Liver (tissue), 9 donors: ENCODE data around the gene GATA5. TPM values are rescaled to one million over a fixed set of nuclear protein-coding genes. Genes with fewer than 3 reads are reported as not detected.

ENCODE experiments used
- DNase-seq: peaks from one replicate; pipeline ENCODE4 v3.0.0-alpha.2; 2017; ENCODE audit warnings: low spot score
- H3K27ac ChIP-seq, 2 donors: one replicate each; pipeline ENCODE4 v1.7.0; 2013; ENCODE audit warnings: inconsistent platforms in 2 of 2, low read length in 2 of 2, control low read depth in 1 of 2, low read depth in 1 of 2, mild to moderate bottlenecking in 1 of 2
- H3K27me3 ChIP-seq, 4 donors: one replicate each; pipeline versions ENCODE4 v1.6.1 to v1.7.0; 2013; ENCODE audit warnings: low read length in 3 of 4, inconsistent platforms in 1 of 4, mild to moderate bottlenecking in 1 of 4, moderate library complexity in 1 of 4; ENCODE audit not compliant: control insufficient read depth in 4 of 4, insufficient read depth in 4 of 4
- H3K36me3 ChIP-seq, 4 donors: one replicate each; pipeline versions ENCODE4 v1.6.1 to v1.7.0; 2013; ENCODE audit warnings: low read length in 3 of 4, mild to moderate bottlenecking in 3 of 4, low read depth in 1 of 4, moderate library complexity in 1 of 4; ENCODE audit not compliant: control insufficient read depth in 4 of 4, insufficient read depth in 3 of 4
- H3K4me1 ChIP-seq, 4 donors: one replicate each; pipeline versions ENCODE4 v1.6.1 to v1.7.0; 2013; ENCODE audit warnings: low read length in 3 of 4, mild to moderate bottlenecking in 3 of 4, moderate library complexity in 1 of 4; ENCODE audit not compliant: control insufficient read depth in 4 of 4, insufficient read depth in 4 of 4
- H3K4me3 ChIP-seq, 3 donors: one replicate each; pipeline versions ENCODE4 v1.6.1 to v1.7.0; 2013; ENCODE audit warnings: low read length in 3 of 3, control low read depth in 1 of 3, low read depth in 1 of 3, mild to moderate bottlenecking in 1 of 3
- H3K9ac ChIP-seq, 2 donors: one replicate each; pipeline ENCODE4 v1.7.0; 2013; ENCODE audit warnings: low read length in 2 of 2, mild to moderate bottlenecking in 2 of 2, moderate library complexity in 2 of 2, control low read depth in 1 of 2, low read depth in 1 of 2
- H3K9me3 ChIP-seq, 4 donors: one replicate each; pipeline versions ENCODE4 v1.6.1 to v1.7.0; 2013; ENCODE audit warnings: low read length in 3 of 4; ENCODE audit not compliant: control insufficient read depth in 4 of 4
- EGR1 ChIP-seq, 2 donors: IDR thresholded peaks; 2 replicates each; pipeline ENCODE4 v1.6.1; 2016 to 2018; ENCODE audit warnings: antibody characterized with exemption in 2 of 2, low read depth in 2 of 2
- FOXA1 ChIP-seq: IDR thresholded peaks from 2 replicates; pipeline ENCODE4 v1.6.1; 2016; ENCODE audit warnings: antibody characterized with exemption
- FOXA2 ChIP-seq: IDR thresholded peaks from 2 replicates; pipeline ENCODE4 v1.6.1; 2016; ENCODE audit warnings: antibody characterized with exemption
- GABPA ChIP-seq, 2 donors: IDR thresholded peaks in 1 of 2; conservative IDR thresholded peaks in 1 of 2; 2 replicates each; pipeline ENCODE4 v1.6.1; 2016; ENCODE audit warnings: antibody characterized with exemption in 2 of 2, mild to moderate bottlenecking in 1 of 2, moderate library complexity in 1 of 2
- HNF4A ChIP-seq, 2 donors: conservative IDR thresholded peaks; 2 replicates each; pipeline ENCODE4 v1.6.1; 2016; ENCODE audit warnings: antibody characterized with exemption in 2 of 2, mild to moderate bottlenecking in 2 of 2
- HNF4G ChIP-seq: IDR thresholded peaks from 2 replicates; pipeline ENCODE4 v1.6.1; 2016; ENCODE audit warnings: antibody characterized with exemption
- JUND ChIP-seq, 2 donors: IDR thresholded peaks; 2 replicates each; pipeline ENCODE4 v1.6.1; 2016; ENCODE audit warnings: antibody characterized with exemption in 2 of 2
- MAX ChIP-seq: IDR thresholded peaks from 2 replicates; pipeline ENCODE4 v1.6.1; 2016; ENCODE audit warnings: antibody characterized with exemption
- NR2F2 ChIP-seq: IDR thresholded peaks from 2 replicates; pipeline ENCODE4 v1.6.1; 2016; ENCODE audit warnings: antibody characterized with exemption
- RAD21 ChIP-seq, 2 donors: IDR thresholded peaks; 2 replicates each; pipeline ENCODE4 v1.6.1; 2016; ENCODE audit warnings: antibody characterized with exemption in 2 of 2, mild to moderate bottlenecking in 2 of 2
- REST ChIP-seq: IDR thresholded peaks from 2 replicates; pipeline ENCODE4 v1.6.1; 2016; ENCODE audit warnings: antibody characterized with exemption, mild to moderate bottlenecking
- RXRA ChIP-seq, 2 donors: IDR thresholded peaks; 2 replicates each; pipeline ENCODE4 v1.6.1; 2017 to 2018; ENCODE audit warnings: antibody characterized with exemption in 2 of 2, mild to moderate bottlenecking in 1 of 2
- SP1 ChIP-seq: IDR thresholded peaks from 2 replicates; pipeline ENCODE4 v1.6.1; 2018; ENCODE audit warnings: antibody characterized with exemption, mild to moderate bottlenecking
- TAF1 ChIP-seq: conservative IDR thresholded peaks from 2 replicates; pipeline ENCODE4 v1.6.1; 2016; ENCODE audit warnings: antibody characterized with exemption, mild to moderate bottlenecking
- YY1 ChIP-seq: IDR thresholded peaks from 2 replicates; pipeline ENCODE4 v1.6.1; 2016; ENCODE audit warnings: antibody characterized with exemption, mild to moderate bottlenecking
- WGBS: extraction: QIAGEN DNeasy Blood & Tissue Kit; methylation state at CpG from one replicate; pipeline ENCODE4 v1.1.7; 2013; 5-methylcytosine and 5-hydroxymethylcytosine counted together
- polyA plus RNA-seq, 2 donors: library from polyadenylated mRNA; stranded (reverse) in 1 of 2; unstranded in 1 of 2; fragments of 200-250 nt in 1 of 2; fragments of >200 nt in 1 of 2; fragmentation: Nextera tagmentation in 1 of 2; extraction: Ambion mirVana in 1 of 2; gene quantifications; one replicate each; pipeline versions ENCODE4 v1.2.1 to v1.2.3, GENCODE V29; 2013 to 2015
- total RNA-seq, 2 donors: library from RNA; depleted of rRNA; stranded (reverse); fragments of >200 nt; gene quantifications; one replicate each; pipeline ENCODE4 v1.2.3, GENCODE V29; 2014
- TF ChIP-seq, protein P1 (sequence below): IDR thresholded peaks from 2 replicates; pipeline ENCODE4 v1.6.1; 2016; ENCODE audit warnings: antibody characterized with exemption
- TF ChIP-seq, protein P2 (sequence below): fragments of 150-350 bp; IDR thresholded peaks from 2 replicates; pipeline ENCODE4 v1.5.1; 2017; ENCODE audit warnings: improper control_type of control experiment, low read depth, low read length; ENCODE audit not compliant: missing input control
- TF ChIP-seq, protein P3 (sequence below): IDR thresholded peaks from 2 replicates; pipeline ENCODE4 v1.6.1; 2016; ENCODE audit warnings: antibody characterized with exemption
- donor health status: healthy.
- donor health status: healthy.
- donor health status: healthy.
- donor health status: healthy.
- donor health status: healthy.

GATA5 gene
- total and polyA plus RNA-seq, 4 donors = 0.25 to 6.1 (median 0.34) TPM

DNA sequence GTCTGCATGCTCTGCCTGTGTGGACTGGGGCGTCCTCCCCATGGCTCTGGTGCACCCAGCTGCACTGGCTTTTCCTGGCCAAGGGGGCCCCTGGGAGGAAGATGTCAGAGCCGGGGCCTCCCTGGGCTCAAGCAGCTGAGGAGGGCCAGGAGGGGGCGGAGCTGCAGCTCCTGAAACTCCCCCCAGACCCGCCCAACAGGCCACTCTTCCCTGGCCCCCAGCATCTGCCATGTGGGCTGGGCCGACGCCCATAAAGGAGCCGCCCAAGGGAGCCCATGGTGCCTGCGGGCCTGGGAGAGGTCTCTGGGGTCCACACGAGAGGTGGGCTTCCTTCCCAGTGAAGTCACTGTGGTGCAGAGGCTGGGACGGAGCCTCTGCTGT lies 52.5 kb downstream of the GATA5 start:
- TF ChIP-seq REST = no peak
- TF ChIP-seq MAX = no peak
- no peak for TF ChIP-seq YY1
- TF ChIP-seq EGR1 (IDR thresholded peaks at IDR 0.05; ENCODE audit: low read depth in 2 of 2) = no peak
- TF ChIP-seq, protein P1, sequence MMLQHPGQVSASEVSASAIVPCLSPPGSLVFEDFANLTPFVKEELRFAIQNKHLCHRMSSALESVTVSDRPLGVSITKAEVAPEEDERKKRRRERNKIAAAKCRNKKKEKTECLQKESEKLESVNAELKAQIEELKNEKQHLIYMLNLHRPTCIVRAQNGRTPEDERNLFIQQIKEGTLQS = no peak
- no peak for TF ChIP-seq SP1
- no peak for TF ChIP-seq HNF4G
- no peak for TF ChIP-seq RXRA (IDR thresholded peaks at IDR 0.05)
- TF ChIP-seq JUND (IDR thresholded peaks at IDR 0.05) = no peak
- TF ChIP-seq, protein P2, sequence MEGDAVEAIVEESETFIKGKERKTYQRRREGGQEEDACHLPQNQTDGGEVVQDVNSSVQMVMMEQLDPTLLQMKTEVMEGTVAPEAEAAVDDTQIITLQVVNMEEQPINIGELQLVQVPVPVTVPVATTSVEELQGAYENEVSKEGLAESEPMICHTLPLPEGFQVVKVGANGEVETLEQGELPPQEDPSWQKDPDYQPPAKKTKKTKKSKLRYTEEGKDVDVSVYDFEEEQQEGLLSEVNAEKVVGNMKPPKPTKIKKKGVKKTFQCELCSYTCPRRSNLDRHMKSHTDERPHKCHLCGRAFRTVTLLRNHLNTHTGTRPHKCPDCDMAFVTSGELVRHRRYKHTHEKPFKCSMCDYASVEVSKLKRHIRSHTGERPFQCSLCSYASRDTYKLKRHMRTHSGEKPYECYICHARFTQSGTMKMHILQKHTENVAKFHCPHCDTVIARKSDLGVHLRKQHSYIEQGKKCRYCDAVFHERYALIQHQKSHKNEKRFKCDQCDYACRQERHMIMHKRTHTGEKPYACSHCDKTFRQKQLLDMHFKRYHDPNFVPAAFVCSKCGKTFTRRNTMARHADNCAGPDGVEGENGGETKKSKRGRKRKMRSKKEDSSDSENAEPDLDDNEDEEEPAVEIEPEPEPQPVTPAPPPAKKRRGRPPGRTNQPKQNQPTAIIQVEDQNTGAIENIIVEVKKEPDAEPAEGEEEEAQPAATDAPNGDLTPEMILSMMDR = no peak
- TF ChIP-seq NR2F2 = no peak
- TF ChIP-seq GABPA (IDR thresholded peaks at IDR 0.05 in 1 of 2, conservative IDR thresholded peaks at IDR 0.05 in 1 of 2) = no peak
- no peak for TF ChIP-seq TAF1
- TF ChIP-seq FOXA2 = no peak
- TF ChIP-seq, protein P3, sequence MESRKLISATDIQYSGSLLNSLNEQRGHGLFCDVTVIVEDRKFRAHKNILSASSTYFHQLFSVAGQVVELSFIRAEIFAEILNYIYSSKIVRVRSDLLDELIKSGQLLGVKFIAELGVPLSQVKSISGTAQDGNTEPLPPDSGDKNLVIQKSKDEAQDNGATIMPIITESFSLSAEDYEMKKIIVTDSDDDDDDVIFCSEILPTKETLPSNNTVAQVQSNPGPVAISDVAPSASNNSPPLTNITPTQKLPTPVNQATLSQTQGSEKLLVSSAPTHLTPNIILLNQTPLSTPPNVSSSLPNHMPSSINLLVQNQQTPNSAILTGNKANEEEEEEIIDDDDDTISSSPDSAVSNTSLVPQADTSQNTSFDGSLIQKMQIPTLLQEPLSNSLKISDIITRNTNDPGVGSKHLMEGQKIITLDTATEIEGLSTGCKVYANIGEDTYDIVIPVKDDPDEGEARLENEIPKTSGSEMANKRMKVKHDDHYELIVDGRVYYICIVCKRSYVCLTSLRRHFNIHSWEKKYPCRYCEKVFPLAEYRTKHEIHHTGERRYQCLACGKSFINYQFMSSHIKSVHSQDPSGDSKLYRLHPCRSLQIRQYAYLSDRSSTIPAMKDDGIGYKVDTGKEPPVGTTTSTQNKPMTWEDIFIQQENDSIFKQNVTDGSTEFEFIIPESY = no peak
- no peak for TF ChIP-seq FOXA1
- TF ChIP-seq HNF4A (conservative IDR thresholded peaks at IDR 0.05) = no peak
- TF ChIP-seq RAD21 (IDR thresholded peaks at IDR 0.05) = no peak
- 59% methylated on average over 10 of the region's 10 CpGs for WGBS
- Histone ChIP-seq H3K4me3 (no peak overlapping the region), H3K27me3 (no peaks in the 10 kb centered on the region), H3K27ac (no peak overlapping the region), H3K36me3 (no peaks in the 10 kb centered on the region), H3K9me3 (no peaks in the 10 kb centered on the region), H3K9ac (no peak overlapping the region), H3K4me1 (no peaks in the 10 kb centered on the region)
- no peak for DNase-seq
